K562 (cell line): ENCODE measurements around the gene EDNRB. TPM values are rescaled to one million over a fixed set of nuclear protein-coding genes. Genes with fewer than 3 reads are reported as not detected.
"Not testable (repeated sequence)": the region's sequence is repeated elsewhere in the genome, so short reads cannot be mapped to it uniquely, and the experiment has no call there.

Source experiments
- ATAC-seq: fragments of 200-7000 bp; cut with Tn5 transposase; 3 replicates; pipeline ENCODE4 v1.9.1; 2020; ENCODE audit warnings: moderate library complexity
- BruUV-seq: library from RNA; stranded (reverse); fragments of 400-500 nt; replicated peaks from 2 replicates; lab custom pipeline; 2021; lab: Mats Ljungman, UMichigan
- CTCF ChIA-PET: fragments of 300-600 bp; formaldehyde crosslinking; extraction: SDS; loops from one replicate; lab custom pipeline; 2021; ENCODE audit warnings: low intra/inter-chr PET ratio; lab: Yijun Ruan, JAX
- POLR2A ChIA-PET: fragments of 300-600, 350-650 bp; sonication (Branson Sonifier 250); formaldehyde crosslinking; extraction: SDS; loops from one replicate; lab custom pipeline; 2021; ENCODE audit warnings: antibody characterized with exemption, inconsistent platforms; lab: Yijun Ruan, JAX
- DNase-seq, 4 experiments: peaks; one replicate each; pipeline versions ENCODE4 v3.0.0 to v3.0.0-alpha.2; 2011 to 2018; ENCODE audit warnings: low spot score in 3 of 4, mixed read lengths in 3 of 4; ENCODE audit errors: extremely low read depth in 1 of 4
- FAIRE-seq: peaks from 2 replicates; lab custom pipeline; 2011; peaks lifted over from hg19 to GRCh38; lab: Jason Lieb, UNC
- H2AFZ ChIP-seq: 2 replicates; pipeline ENCODE4 v1.6.0; 2011; ENCODE audit warnings: low read depth, low read length, control low read depth, inconsistent platforms
- H3K27ac ChIP-seq: fragments of 200-600 bp; 3 replicates; pipeline ENCODE4 v1.8.0; 2011; ENCODE audit warnings: low read depth, mild to moderate bottlenecking, control low read depth, inconsistent platforms, low read length, moderate library complexity, mixed read lengths; ENCODE audit errors: extremely low read depth
- H3K27me3 ChIP-seq, 2 experiments: fragments of 300-600 bp in 1 of 2; 2 replicates in 1 of 2; 3 replicates in 1 of 2; pipeline versions ENCODE4 v1.6.0 to v1.8.0; 2011; ENCODE audit warnings: inconsistent platforms in 2 of 2, low read length in 2 of 2, mild to moderate bottlenecking in 1 of 2, mixed read lengths in 1 of 2, moderate library complexity in 1 of 2; ENCODE audit not compliant: control insufficient read depth in 2 of 2, insufficient read depth in 2 of 2
- H3K36me3 ChIP-seq: fragments of 300-600 bp; 3 replicates; pipeline ENCODE4 v1.8.0; 2011; ENCODE audit warnings: mild to moderate bottlenecking, low read length, inconsistent platforms; ENCODE audit not compliant: control insufficient read depth, insufficient read depth
- H3K4me1 ChIP-seq, 2 experiments: fragments of 200-600 bp in 1 of 2; replicated peaks in 1 of 2; 2 replicates in 1 of 2; 3 replicates in 1 of 2; pipeline versions ENCODE4 v1.5.1 to v1.8.0; 2011; ENCODE audit warnings: inconsistent platforms in 2 of 2, low read length in 2 of 2, mild to moderate bottlenecking in 1 of 2, mixed read lengths in 1 of 2, moderate library complexity in 1 of 2; ENCODE audit not compliant: control insufficient read depth in 2 of 2, insufficient read depth in 2 of 2
- H3K4me2 ChIP-seq: 2 replicates; pipeline ENCODE4 v1.6.1; 2011; ENCODE audit warnings: low read length, control low read depth, inconsistent platforms, mixed read lengths; ENCODE audit not compliant: insufficient read depth
- H3K4me3 ChIP-seq: fragments of 200-600 bp; sonication (generic), shearing (Covaris generic); 2 replicates; pipeline ENCODE4 v1.5.1; 2016; ENCODE audit warnings: control low read depth, inconsistent platforms
- H3K79me2 ChIP-seq: fragments of 200-600 bp; 3 replicates; pipeline ENCODE4 v1.8.0; 2011; ENCODE audit warnings: low read length, inconsistent platforms; ENCODE audit not compliant: control insufficient read depth, insufficient read depth
- H3K9ac ChIP-seq, 2 experiments: 2 replicates each; pipeline versions ENCODE4 v1.6.0 to v1.6.1; 2011; ENCODE audit warnings: low read depth in 2 of 2, low read length in 2 of 2, control low read depth in 1 of 2, inconsistent platforms in 1 of 2, mild to moderate bottlenecking in 1 of 2, mixed read lengths in 1 of 2; ENCODE audit not compliant: insufficient read depth in 1 of 2
- H3K9me1 ChIP-seq: one replicate; pipeline ENCODE4 v1.6.0; 2011; ENCODE audit warnings: inconsistent platforms, mild to moderate bottlenecking, low read length, moderate library complexity; ENCODE audit not compliant: control insufficient read depth, insufficient read depth
- H3K9me3 ChIP-seq: replicated peaks from 2 replicates; pipeline ENCODE4 v1.5.1; 2011; ENCODE audit warnings: low read depth, low read length, inconsistent platforms; ENCODE audit not compliant: control insufficient read depth, insufficient read depth
- H4K20me1 ChIP-seq: replicated peaks from 2 replicates; pipeline ENCODE4 v1.6.1; 2011; ENCODE audit warnings: low read length, inconsistent platforms, mixed read lengths; ENCODE audit not compliant: control insufficient read depth, insufficient read depth
- CCAR2 ChIP-seq: fragments of 200-400 bp; formaldehyde crosslinking; IDR thresholded peaks from 2 replicates; pipeline ENCODE4 v1.6.1; 2017; ENCODE audit warnings: mild to moderate bottlenecking, low read depth, low read length
- ETS2 ChIP-seq: IDR thresholded peaks from 2 replicates; pipeline ENCODE4 v1.6.1; 2016; ENCODE audit warnings: borderline replicate concordance, missing genetic modification characterization, mild to moderate bottlenecking, moderate library complexity, missing compliant biosample characterization; ENCODE audit not compliant: poor library complexity, severe bottlenecking
- HMGN3 ChIP-seq: IDR thresholded peaks from 2 replicates; pipeline ENCODE4 v1.6.1; 2011; ENCODE audit warnings: borderline replicate concordance, low read depth, mild to moderate bottlenecking, mixed read lengths, low read length; ENCODE audit not compliant: insufficient read length; ENCODE audit errors: extremely low read depth
- ZMIZ1 ChIP-seq, 2 experiments: fragments of 150-350 bp in 1 of 2; IDR thresholded peaks; 2 replicates each; pipeline ENCODE4 v1.6.1; 2012 to 2016; ENCODE audit warnings: low read depth in 2 of 2, low read length in 2 of 2, mild to moderate bottlenecking in 1 of 2, moderate library complexity in 1 of 2
- WGBS: fragments of 100-300 bp; shearing (Covaris generic); methylation state at CpG from one replicate; pipeline ENCODE4 v1.1.6; 2016; ENCODE audit warnings: low coverage, mixed read lengths; ENCODE audit not compliant: insufficient coverage; ENCODE audit errors: missing lambda C conversion rate; 5-methylcytosine and 5-hydroxymethylcytosine counted together
- in situ Hi-C: fragments of 300-500 bp; cut with MboI; formaldehyde crosslinking; loops from 4 replicates; pipeline ENCODE4 v1.15.0; 2018; ENCODE audit warnings: inconsistent platforms, mixed read lengths
- intact Hi-C: fragments of 100-400 bp; cut with micrococcal nuclease; formaldehyde crosslinking; loops from 2 replicates; pipeline ENCODE4 v1.14.2; 2022
- polyA plus RNA-seq, 8 experiments: library from polyadenylated mRNA; depleted of rRNA in 4 of 8; stranded (reverse) in 5 of 8; unstranded in 3 of 8; fragments of >200 nt; fragmentation: Nextera tagmentation in 2 of 8; fragmentation: Illumina TruSeq in 1 of 8; extraction: Ambion mirVana in 2 of 8; extraction: Trizol in 1 of 8; gene quantifications; 2 replicates each; pipeline versions ENCODE4 v1.2.1 to v1.2.3, GENCODE V29; 2011 to 2014; ENCODE audit warnings: inconsistent platforms in 1 of 8, missing spikeins in 1 of 8
- total RNA-seq, 7 experiments: library from RNA; depleted of rRNA in 6 of 7; stranded (reverse); fragments of >200 nt in 6 of 7; fragmentation: Illumina TruSeq in 2 of 7; extraction: Trizol in 2 of 7; gene quantifications; 2 replicates each; pipeline versions ENCODE4 v1.2.1 to v1.2.3, GENCODE V29; 2011 to 2021; ENCODE audit warnings: low replicate concordance in 1 of 7

Gene EDNRB
- total and polyA plus RNA-seq, 9 of the 15 experiments (the other 6 are each of a cell fraction or from before 2014, with no cell fraction given) = 0.04 TPM; not detected in 8

- TF ChIP-seq ZMIZ1 (IDR thresholded peaks at IDR 0.05; ENCODE audit: low read depth in 2 of 2, low read length in 2 of 2) (no peak), ETS2 (tag) (no peak), CCAR2 (no peak), HMGN3 (no peak)
- TF ChIP-seq, all 486 proteins: peak for 0
Measured at GRCh38 chr13:77853703-77854102, 64.9 kb downstream of the EDNRB start (continued).

DNA sequence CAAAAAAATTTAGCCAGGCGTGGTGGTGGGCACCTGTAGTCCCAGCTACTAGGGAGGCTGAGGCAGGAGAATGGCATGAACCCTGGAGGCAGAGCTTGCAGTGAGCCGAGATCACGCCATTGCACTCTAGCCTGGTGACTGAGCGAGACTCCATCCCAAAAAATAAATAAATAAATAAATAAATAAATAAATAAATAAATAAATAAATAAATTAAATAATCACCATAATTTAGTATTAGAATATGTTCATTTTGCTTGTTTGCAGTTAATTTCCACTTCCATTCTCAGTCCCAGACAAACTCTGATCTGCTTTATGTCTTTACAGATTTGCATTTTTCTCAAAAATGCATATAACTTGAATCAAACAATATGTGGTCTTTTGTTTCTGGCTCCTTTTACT, 70.6 kb downstream of the EDNRB start:
- H3K36me3 ChIP-seq, BruUV-seq, POLR2A ChIA-PET: not testable (repeated sequence)

More for the DNA sequence above, 70.6 kb downstream of the EDNRB start:
- H4K20me1 ChIP-seq, H2AFZ ChIP-seq, H3K4me1 ChIP-seq, H3K9ac ChIP-seq, in situ Hi-C loops, H3K79me2 ChIP-seq, H3K9me3 ChIP-seq, H3K4me3 ChIP-seq, DNase-seq, intact Hi-C loops, H3K27ac ChIP-seq, H3K9me1 ChIP-seq, ATAC-seq, H3K27me3 ChIP-seq, H3K4me2 ChIP-seq, CTCF ChIA-PET, FAIRE-seq: not testable (repeated sequence)
- WGBS = 0% methylated on average over 4 of the region's 4 CpGs
